ENCODE data around the gene PAMR1. TPM values are rescaled to one million over a fixed set of nuclear protein-coding genes. Genes with fewer than 3 reads are reported as not detected.

Gene PAMR1
- total and polyA plus RNA-seq, 2 donors (not counting 3 experiments of a cell fraction or from before 2014, with no cell fraction given) = not detected

- no peak for FAIRE-seq
- dilution Hi-C loops (cut with MboI; ENCODE audit: extremely low pct_ligation_motif_present, low sequenced_read_pairs) = no loop called here
- intact Hi-C loops (cut with micrococcal nuclease) = no loop called here
Measured at GRCh38 chr11:35529971-35530495, 4.6 kb upstream of the PAMR1 start.

More at GRCh38 chr11:35529971-35530495, 4.6 kb upstream of the PAMR1 start:
- no peak for DNase-seq (ENCODE audit: low read depth, low spot score)
- no TSS peak for BruUV-seq (replicated peaks)
- Histone ChIP-seq H3K27ac (ENCODE audit: insufficient read depth, low read depth, low read length) (no peak overlapping the region), H3K36me3 (ENCODE audit: control insufficient read depth in 2 of 2, extremely low read depth in 1 of 2, insufficient read depth in 2 of 2, low read length in 2 of 2) (no peaks in the 10 kb centered on the region), H3K4me3 (replicated peaks in 1 of 3; ENCODE audit: insufficient read depth in 1 of 3, low read depth in 1 of 3, low read length in 3 of 3) (no peak overlapping the region), H3K9me3 (replicated peaks; ENCODE audit: control insufficient read depth, insufficient read depth, low read length) (no peaks in the 10 kb centered on the region), H3K4me1 (ENCODE audit: control insufficient read depth, extremely low read depth, insufficient read depth, low read length) (no peaks in the 10 kb centered on the region), H3K79me2 (ENCODE audit: control insufficient read depth, insufficient read depth, low read length) (no peaks in the 10 kb centered on the region), H4K20me1 (replicated peaks; ENCODE audit: control insufficient read depth, extremely low read depth, insufficient read depth, low read length) (no peaks in the 10 kb centered on the region), H3K9me1 (replicated peaks; ENCODE audit: control insufficient read depth, extremely low read depth, insufficient read depth, low read length) (no peaks in the 10 kb centered on the region), H3K9ac (replicated peaks; ENCODE audit: extremely low read depth, insufficient read depth, low read length) (no peak overlapping the region), H3K4me2 (ENCODE audit: insufficient read depth, low read length) (no peak overlapping the region), H2AFZ (ENCODE audit: low read depth, low read length) (no peak overlapping the region), H3K27me3 (ENCODE audit: control insufficient read depth in 2 of 2, insufficient read depth in 2 of 2, low read length in 2 of 2) (peaks cover 16 to 29% of the 10 kb centered on the region in 2 experiments)
- TF ChIP-seq CTCF (IDR thresholded peaks at IDR 0.05; ENCODE audit: extremely low read depth in 1 of 2, insufficient read depth in 1 of 2, low read depth in 1 of 2, low read length in 2 of 2) (no peak), GATA2 (IDR thresholded peaks at IDR 0.05; ENCODE audit: insufficient read depth, insufficient read length, low read depth, low read length) (no peak), MAX (IDR thresholded peaks at IDR 0.05; ENCODE audit: insufficient read depth, insufficient read length) (no peak), FOS (IDR thresholded peaks at IDR 0.05; ENCODE audit: borderline replicate concordance, insufficient read depth, low read length) (no peak), JUN (IDR thresholded peaks at IDR 0.05; ENCODE audit: borderline replicate concordance, insufficient read depth, insufficient read length, low read depth) (no peak), EZH2 (IDR thresholded peaks at IDR 0.05; ENCODE audit: borderline replicate concordance, low read depth, low read length, severe bottlenecking) (no peak), POLR2AphosphoS5 (IDR thresholded peaks at IDR 0.05; ENCODE audit: insufficient read depth, low read depth, low read length) (no peak), POLR2A (IDR thresholded peaks at IDR 0.05; ENCODE audit: low read depth, low read length) (no peak), MYC (IDR thresholded peaks at IDR 0.05; ENCODE audit: low read depth, low read length) (no peak)
- ChIA-PET POLR2A (no interaction called here), CTCF (interaction anchor here (1.0 kb wide), 1 partner anchor 34 kb away, joined by 3 read pairs; no protein-coding TSS in a partner anchor)
